T1000 (cell line): Measurements from ENCODE around the gene TLDC2.
"Not testable (repeated sequence)": the region's sequence is repeated elsewhere in the genome, so short reads cannot be mapped to it uniquely, and the experiment has no call there.

ENCODE experiments used
- DNase-seq: peaks from one replicate; lab custom pipeline; 2025; ENCODE audit warnings: mixed read lengths; lab: John Stamatoyannopoulos, UW

TLDC2 gene

DNA sequence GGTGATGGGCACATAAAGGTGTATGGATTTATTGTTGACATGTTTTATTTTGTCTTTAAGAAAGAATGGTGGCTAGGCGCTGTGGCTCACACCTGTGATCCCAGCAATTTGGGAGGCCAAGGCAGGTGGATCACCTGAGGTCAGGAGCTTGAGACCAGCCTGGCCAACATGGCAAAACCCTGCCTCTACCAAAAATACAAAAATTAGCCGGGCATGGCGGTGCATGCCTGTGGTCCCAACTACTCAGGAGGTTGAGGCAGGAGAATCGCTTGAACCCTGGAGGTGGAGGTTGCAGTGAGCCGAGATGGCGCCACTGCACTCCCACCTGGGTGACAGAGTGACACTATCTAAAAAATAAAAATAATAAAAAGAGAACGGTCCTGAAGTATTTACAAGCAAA, 30.1 kb downstream of the TLDC2 start:
- DNase-seq = not testable (repeated sequence)

DNA sequence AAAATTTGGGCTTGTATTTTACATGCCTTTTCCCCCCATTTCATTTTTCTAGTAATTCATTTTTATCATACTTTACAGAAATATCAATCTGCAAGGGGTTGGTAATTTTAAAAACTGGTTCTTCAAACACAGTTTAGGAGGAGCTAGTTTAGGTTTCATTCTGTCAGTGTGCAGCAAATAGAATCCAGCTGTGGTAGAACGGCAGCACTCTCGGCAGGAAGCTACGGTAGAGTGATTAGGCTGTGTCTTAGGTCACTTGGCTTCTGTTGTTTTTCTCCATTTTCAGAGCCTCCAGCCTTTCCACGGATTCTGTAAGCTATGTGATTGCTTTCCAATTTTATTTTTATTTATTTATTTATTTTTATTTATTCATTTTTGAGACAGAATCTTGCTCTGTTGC, 32.7 kb downstream of the TLDC2 start:
- no peak for DNase-seq

DNA sequence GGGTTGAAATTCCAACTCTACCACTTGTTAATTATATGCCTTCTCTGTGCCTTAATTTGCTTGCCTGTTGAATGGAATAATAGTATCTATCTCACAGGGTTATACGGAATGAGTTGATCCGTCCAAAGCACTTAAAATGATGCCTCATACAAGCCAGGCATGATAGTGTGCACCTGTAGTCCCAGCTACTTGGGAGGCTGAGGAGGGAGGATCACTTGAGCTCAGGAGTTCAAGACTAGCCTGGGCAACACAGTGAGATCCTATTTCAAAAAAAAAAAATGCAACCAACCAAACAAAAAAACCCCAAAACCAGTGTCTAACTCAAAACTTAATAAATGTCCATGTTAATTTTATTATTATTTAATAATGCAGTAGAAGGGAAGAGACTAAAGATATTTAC, 40.3 kb downstream of the TLDC2 start:
- DNase-seq = no peak

DNA sequence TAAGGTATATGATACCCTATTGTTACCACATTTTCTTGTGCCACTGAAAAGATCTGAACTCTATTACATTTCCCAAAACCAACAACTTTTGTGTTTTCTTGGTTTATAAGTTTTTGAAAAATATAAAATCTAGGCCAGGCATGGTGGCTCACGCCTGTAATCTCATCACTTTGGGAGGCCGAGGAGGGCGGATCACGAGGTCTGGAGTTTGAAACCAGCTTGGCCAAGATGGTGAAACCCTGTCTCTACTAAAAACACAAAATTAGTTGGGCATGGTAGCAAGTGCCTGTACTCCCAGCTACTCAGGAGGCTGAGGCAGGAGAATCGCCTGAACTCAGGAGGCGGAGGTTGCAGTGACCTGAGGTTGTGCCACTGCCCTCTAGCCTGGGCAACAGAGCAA, 41.3 kb downstream of the TLDC2 start:
- no peak for DNase-seq

DNA sequence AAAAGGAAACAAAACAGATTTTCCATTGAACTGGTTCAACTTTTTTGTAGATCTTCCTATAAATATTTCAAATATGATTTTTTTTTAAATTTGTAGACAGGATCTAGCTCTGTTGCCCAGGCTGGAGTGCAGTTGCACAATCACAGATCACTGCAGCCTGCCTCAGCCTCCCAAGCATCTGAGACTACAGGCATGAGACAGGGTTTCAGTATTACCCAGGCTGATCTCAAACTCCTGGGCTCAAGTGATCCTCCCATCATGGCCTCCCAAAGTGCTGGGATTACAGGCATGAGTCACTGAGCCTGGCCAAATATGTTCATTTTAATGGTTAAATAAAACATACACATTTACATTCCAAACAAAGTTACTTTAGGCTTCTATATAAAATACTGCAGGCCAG, 42.0 kb downstream of the TLDC2 start:
- DNase-seq = no peak

DNA sequence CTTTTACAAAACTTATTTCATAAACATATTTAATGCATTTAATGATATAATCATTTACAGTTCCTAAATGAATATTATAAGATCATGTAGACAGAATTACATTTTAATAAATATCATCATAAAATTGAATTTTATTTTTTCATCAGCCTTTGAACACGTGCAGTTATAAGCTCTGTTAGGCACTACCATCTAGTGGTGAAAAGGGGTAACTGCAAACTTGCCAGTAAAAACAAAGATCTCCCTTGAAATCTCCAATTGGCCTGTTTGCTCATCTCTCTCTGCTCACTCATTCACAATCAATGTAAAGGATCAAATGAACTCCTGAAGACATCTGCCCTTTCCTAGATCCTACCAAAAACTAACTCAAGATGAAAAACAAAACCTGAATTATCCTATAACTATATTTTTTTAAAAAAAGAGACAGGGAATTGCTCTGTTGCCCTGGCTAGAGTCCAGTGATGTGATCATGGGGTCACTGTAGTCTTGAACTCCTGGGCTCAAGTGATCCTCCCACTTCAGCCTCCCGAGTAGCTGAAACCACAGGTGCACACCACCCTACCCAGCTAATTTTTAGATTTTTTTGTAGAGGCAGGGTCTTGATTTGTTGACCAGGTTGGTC, 43.9 kb downstream of the TLDC2 start:
- no peak for DNase-seq

DNA sequence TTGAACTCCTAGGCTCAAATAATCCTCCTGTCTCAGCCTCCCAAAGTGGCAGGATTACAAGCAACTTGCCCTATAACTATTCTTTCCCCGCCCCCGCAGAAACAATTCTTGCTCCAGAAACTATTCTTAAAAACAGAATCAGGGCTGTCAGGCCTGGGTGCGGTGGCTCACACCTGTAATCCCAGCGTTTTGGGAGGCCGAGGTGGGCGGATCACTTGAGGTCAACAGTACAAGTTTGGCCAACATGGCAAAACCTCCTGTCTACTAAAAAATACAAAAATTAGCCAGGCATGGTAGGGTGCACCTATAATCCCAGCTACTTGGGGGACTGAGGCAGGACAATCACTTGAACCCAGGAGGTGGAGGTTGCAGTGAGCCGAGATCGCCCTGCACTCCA, 44.4 kb downstream of the TLDC2 start:
- DNase-seq = no peak

DNA sequence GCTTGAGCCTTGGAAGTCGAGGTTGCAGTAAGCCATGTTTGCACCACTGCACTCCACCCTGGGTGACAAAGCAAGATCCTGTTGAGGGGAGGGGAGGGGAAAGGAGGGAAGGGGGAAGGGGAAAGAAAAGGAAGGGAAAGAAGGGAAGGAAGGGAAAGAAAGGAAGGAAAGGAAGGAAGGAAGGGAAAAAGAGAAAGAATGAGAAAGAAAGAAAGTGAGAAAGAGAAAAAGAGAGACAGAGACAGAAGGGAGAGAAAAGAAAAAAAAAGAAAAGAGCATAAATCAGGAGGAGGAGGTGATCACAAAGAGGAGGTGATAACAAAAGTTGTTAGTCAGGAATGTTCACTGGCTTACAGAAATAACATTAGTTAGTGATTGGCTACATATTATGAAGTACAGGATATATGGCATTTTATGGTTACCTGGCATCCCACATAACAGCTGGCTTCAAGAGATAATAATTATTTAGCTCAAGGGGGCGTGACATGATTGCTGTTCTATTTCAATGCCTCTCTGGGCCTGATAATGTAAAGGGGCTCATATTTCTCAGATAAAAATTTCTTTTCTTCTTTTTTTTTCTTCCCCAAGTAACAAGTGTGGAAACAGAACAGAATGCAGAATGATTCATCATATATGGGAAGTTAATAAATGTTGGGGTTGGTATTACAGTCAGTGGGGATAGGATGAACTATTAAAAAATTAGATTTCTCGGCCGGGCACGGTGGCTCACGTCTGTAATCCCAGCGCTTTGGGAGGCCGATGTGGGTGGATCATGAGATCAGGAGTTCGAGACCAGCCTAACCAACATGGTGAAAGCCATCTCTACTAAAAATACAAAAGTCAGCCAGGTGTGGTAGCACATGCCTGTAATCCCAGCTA, 48.5 kb downstream of the TLDC2 start:
- no peak for DNase-seq

DNA sequence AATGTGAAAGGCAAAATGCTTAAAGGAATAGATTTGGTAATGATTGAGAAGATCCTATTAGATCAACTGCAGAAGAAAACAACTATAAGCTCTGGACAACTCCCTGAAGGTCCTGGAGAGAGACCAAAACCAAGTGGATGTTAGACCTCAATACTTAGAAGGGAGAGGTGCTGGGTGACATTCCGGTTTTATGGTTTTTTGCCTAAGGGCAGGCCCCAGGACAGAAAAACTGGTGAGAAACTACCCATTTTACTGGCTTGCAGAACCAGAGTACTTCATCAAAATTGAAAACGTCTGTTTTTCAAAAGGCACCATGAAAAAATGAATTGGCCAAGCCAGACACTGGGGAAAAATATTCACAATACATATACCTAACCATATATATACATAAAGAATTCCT, 49.3 kb downstream of the TLDC2 start:
- no peak for DNase-seq

DNA sequence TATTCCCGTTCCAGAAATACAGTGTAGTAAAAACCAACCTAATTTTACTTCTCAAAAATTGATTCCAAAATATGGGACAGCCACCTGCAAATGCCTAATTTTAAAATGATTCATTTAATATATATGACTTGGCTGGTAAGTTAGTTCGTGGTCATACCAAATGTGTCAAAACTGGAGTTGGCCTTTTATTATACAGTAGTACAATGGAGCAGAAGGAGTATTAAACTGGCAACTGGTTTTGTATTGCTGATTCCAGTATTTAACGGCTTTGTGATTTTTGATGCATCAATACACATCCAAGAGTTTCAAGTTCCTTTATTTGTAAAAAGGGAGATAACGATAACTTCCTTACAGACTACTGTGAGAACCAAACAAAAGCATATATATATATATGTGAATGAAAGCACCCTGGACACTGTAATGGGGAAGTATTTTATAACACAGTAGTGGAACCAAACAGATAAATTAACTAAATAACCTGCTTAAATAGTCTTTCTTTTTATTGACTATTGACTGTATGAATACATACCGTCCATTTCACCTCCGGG, 50.8 kb downstream of the TLDC2 start:
- DNase-seq = no peak

DNA sequence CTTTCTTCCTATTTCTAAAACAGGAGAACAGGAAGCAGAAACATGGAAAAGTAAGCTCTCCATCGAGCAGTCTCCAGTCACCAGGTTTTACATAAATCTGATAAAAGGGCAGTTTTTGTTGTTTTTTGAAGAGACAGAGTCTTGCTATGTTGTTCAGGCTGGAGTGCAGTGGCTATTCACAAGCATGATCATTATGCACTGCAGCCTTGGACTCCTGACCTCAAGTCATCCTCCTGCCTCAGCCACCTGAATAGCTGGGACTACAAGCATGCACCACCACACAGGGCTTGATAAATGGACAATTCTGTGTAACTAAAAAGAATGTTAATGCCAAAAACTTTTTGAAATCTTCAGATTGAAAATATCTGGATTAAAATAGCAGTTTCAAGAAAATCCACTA, 51.8 kb downstream of the TLDC2 start:
- no peak for DNase-seq

DNA sequence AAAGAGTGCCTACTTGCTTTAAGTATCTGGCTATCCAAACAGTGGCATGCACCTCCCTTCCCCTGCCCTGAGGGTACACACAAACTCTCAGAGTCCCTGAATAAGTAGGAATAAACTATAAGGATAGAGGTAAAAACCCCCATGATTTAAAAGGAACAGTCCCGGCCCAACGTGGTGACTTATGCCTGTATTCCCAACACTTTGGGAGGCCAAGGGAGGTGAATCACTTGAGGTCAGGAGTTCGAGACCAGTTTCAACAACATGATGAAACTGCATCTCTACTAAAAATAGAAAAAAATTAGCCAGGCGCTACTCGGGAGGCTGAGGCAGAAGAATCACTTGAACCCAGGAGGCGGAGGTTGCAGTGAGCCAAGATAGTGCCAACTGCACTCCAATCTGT, 53.4 kb downstream of the TLDC2 start:
- DNase-seq = no peak

DNA sequence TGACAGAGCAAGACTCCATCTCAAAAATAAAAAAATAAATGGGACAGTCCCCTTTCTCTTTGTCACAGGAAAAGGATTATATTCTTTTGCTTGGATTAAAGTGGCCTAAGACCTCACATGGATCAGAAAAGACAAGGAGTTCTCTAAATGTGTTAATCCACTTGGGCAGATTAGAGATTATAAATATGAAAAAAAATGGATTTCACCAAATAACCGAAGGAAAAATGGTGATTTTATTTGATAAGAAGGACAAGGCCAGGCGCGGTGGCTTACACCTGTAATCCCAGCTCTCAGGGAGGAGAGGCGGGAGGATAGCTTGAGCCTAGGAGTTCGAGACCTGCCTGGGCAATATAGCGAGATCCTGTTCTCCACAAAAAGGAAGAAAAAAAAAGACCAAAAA, 53.8 kb downstream of the TLDC2 start:
- DNase-seq = no peak

DNA sequence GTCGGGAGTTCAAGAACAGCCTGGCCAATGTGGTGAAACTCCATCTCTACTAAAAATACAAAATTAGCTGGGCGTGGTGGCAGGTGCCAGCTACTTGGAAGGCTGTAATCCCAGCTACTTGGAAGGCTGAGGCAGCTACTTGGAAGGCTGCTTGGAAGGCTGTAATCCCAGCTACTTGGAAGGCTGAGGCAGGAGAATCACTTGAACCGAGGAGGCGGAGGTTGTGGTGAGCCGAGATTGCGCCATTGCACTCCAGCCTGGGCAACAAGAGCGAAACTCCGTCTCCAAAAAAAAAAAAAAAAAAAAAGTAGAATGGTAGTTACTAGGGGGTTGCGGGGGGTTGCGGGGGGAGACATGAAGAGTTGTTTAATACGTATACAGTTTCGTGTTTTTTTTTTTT, 56.1 kb downstream of the TLDC2 start:
- DNase-seq = not testable (repeated sequence)

DNA sequence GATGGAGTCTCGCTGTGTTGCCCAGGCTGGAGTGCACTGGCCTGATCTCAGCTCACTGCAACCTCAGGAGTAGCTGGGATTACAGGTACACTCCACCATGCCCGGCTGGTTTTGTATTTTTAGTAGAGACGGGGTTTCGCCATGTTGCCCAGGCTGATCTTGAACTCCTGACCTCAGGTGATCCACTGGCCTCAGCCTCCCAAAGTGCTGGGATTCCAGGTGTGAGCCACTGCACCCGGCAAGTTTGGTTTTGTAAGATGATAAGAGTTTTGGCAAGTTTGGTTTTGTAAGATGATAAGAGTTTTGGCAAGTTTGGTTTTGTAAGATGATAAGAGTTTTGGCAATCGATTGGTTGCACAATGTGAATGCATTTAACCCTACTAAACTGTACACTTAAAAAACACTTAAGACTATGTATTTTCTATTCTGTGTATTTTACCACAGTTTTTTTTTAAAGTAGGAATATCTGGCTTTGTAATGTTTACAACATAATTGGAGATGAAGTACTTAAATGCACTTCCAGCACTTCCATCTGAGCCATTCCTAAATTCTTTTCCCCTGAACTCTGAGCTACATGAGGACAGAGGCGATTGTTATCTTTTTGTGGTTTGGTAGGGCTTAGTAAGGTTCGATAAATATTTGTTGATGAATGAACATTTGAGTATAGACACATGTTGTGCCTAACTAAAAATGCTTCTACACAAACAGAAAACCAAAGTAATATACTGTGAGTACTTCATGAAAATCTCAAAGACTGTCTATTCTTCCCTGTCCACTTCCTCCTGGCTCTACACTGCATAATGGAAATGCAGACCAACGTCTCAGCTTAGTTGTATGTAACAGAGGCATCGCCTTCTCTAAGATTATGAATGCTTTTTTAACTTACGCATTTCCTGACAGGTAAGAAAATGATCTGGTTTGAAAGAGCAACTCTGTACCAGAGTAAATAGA, 56.8 kb downstream of the TLDC2 start:
- DNase-seq = no peak

DNA sequence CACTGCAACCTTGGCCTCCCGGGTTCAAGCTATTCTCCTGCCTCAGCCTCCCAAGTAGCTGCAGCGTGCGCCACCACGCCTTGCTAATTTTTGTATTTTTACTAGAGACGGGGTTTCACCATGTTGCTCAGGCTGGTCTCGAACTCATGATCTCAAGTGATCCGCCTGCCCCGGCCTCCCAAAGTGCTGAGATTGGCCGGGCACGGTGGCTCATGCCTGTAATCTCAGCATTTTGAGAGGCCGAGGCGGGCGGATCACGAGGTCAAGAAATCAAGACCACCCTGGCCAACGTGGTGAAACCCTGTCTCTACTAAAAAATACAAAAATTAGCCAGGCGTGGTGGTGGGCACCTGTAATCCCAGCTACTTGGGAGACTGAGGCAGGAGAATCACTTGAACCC, 57.6 kb downstream of the TLDC2 start:
- not testable (repeated sequence) for DNase-seq

DNA sequence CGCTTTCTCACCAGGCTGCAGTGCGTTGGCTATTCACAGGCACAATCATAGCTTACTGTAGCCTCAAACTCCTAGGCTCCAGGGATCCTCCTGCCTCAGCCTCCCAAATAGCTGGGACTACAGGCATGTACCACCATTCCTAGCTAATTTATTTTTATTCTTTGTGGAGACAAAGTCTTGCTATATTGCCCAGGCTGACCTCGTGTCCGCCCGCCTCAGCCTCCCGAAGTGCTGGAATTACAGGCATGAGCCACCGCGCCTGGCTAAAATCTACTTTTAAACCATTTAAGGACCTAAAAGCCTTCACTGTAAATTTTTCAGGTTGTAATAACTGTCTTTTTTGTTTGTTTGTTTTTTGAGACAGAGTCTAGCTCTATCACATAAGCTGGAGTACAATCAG, 60.4 kb downstream of the TLDC2 start:
- no peak for DNase-seq

DNA sequence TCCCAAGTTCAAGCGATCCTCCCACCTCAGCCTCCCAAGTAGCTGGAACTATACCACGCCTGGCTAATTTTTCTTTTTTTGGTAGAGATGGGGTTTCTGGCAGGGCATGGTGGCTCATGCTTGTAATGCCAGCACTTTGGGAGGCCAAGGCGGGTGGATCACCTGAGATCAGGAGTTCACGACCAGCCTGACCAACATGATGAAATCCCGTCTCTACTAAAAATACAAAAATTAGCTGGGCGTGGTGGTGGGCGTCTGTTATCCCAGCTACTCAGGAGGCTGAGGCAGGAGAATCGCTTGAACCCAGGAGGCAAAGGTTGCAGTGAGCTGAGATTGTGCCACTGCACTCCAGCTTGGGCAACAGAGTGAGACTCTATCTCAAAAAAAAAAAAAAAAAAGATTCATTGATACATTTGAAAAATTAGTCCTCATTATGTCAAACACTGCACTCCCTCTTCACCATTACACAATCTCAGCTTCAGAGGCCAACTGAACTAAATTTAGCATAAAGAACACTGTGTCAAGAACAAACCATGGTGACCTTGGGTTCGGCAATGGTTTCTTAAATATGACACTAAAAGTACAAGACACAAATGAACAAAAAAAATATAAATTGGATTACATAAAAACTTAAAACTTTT, 60.9 kb downstream of the TLDC2 start:
- not testable (repeated sequence) for DNase-seq

DNA sequence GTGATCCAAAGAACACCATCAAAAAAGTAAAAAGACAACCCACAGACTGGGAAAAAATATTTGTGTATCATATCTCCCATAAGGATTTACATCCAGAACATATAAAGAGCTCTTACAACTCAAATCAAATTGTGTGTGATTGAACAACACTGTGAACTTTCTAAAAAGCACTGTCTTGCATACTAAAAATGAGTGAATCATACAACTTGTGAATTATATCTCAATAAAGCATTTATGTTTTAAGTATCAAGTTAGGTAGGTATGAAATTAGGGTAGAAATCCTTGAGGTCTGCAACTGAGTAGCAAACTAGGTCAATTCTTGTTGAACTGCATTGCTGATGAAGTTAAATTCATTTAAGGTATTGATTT, 61.4 kb downstream of the TLDC2 start:
- no peak for DNase-seq

DNA sequence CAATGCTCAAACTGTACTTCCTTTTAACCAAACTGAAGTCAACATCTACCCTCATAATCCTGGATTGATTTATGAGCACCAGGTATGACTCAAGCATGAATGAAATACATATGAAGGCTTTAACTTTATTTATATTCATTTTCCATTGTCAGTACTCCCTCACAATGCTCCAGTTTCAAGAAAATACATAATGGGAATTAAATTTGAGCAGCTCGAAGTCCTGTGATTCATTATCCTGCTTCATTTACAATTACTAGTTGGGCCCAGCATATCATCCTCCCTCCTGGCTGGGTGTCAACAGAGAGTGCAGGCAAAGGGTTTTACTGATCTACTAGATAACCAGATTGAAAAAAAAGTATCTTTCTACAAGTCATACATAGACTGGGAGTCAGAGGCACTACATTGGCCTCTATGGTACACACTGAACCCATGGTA, 65.5 kb downstream of the TLDC2 start:
- no peak for DNase-seq
